G401 (cell line): ENCODE measurements around the gene TMSB15B. TPM values are rescaled to one million over a fixed set of nuclear protein-coding genes. Genes with fewer than 3 reads are reported as not detected.
"Not testable (repeated sequence)": the region's sequence is repeated elsewhere in the genome, so short reads cannot be mapped to it uniquely, and the experiment has no call there.

Source experiments
- DNase-seq: peaks from one replicate; pipeline ENCODE4 v3.0.0-alpha.2; 2015; ENCODE audit warnings: low spot score
- in situ Hi-C: cut with HindIII; loops from 2 replicates; pipeline ENCODE4 v1.10.0; 2016; ENCODE audit warnings: low sequenced_read_pairs, mixed read lengths
- total RNA-seq: library from RNA; depleted of rRNA; stranded (reverse); fragments of >200 nt; shearing (Covaris generic); gene quantifications from 2 replicates; pipeline ENCODE4 v1.2.3, GENCODE V29; 2014; rRNA removed

TMSB15B gene
- total RNA-seq, 1 experiment from 2014 or later = not detected

- DNase-seq = no peak
- in situ Hi-C loops = no loop called here
Observed at GRCh38 chrX:104013606-104014005, 51.2 kb downstream of the TMSB15B start, which contains the start of gene H2BW1. Gene H2BW1 (minus strand): TSS chrX:104013708. CDS start chrX:104013576, 132 bp downstream.

DNA sequence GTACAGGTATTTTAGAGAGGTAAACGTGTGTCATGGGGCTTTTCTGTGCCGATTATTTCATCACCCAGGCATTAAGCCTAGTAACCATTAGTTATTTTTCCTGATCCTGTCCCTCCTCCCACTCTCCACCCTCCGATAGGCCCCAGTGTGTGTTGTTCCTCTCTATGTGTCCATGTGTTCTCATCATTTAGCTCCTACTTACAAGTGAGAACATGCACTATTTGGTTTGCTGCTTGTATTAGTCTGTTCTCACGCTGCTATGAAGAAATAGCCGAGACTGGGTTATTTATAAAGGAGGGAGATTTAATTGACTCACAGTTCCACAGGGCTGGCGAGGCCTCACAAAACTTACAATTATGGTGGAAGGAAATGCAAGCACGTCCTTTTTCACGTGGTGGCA is 53.1 kb downstream of the TMSB15B start:
- in situ Hi-C loops, DNase-seq: not testable (repeated sequence)

Other genes with a start within 250 kb of the TMSB15B start
- not detected in 2 replicates for gene PLP1, start 185.8 kb upstream of the TMSB15B start, total RNA-seq
- not detected in 2 replicates for gene RAB9B, start 130.4 kb upstream of the TMSB15B start, total RNA-seq
- not detected in 2 replicates for gene H2BW1, start 51.1 kb downstream of the TMSB15B start, total RNA-seq
- not detected in 2 replicates for gene H2BW2, start 77.3 kb downstream of the TMSB15B start, total RNA-seq
- not detected in 2 replicates for gene TMSB15C, start 113.6 kb downstream of the TMSB15B start, total RNA-seq
- 0.20 TPM in 1 of 2 replicates, not detected in the other for gene ZCCHC18, start 149.9 kb downstream of the TMSB15B start, total RNA-seq
- gene SLC25A53, start 194.4 kb downstream of the TMSB15B start, total RNA-seq = 0.68 TPM in 1 of 2 replicates, not detected in the other
- gene FAM199X, start 203.8 kb downstream of the TMSB15B start, total RNA-seq = 17.8 and 25.0 TPM in 2 replicates